ENCODE measurements around the gene DNM3.

Gene DNM3

GRCh38 chr1:171965777-171966176 is 124.5 kb downstream of the DNM3 start:
- no peaks in the 10 kb centered on the region for H3K36me3 ChIP-seq (replicated peaks; ENCODE audit: insufficient read depth, low read length)
- H3K79me2 ChIP-seq (ENCODE audit: low read length), result no peaks in the 10 kb centered on the region
- no peak overlapping the region for H3K9ac ChIP-seq (ENCODE audit: low read length)
- H3K4me3 ChIP-seq (ENCODE audit: low read length), result no peak overlapping the region
- no peak overlapping the region for H3K27ac ChIP-seq (ENCODE audit: low read length)
- H3K27me3 ChIP-seq (replicated peaks; ENCODE audit: insufficient read depth, low read length), result no peaks in the 10 kb centered on the region
- H3K9me2 ChIP-seq (replicated peaks; ENCODE audit: insufficient read depth, low read length), result no peaks in the 10 kb centered on the region
- TF ChIP-seq CTCF (IDR thresholded peaks at IDR 0.05; ENCODE audit: low read length), result no peak
- TF ChIP-seq EZH2 (optimal IDR thresholded peaks at IDR 0.05; ENCODE audit: low read depth, low read length), result no peak
- TF ChIP-seq EZH2phosphoT487 (IDR thresholded peaks at IDR 0.05; ENCODE audit: low read length), result no peak
- no peak for DNase-seq
- peaks cover 20% of the 10 kb centered on the region for H3K4me1 ChIP-seq (ENCODE audit: low read length)
- no peak overlapping the region for H3K4me2 ChIP-seq (ENCODE audit: low read depth, low read length)
- H3K9me3 ChIP-seq (replicated peaks; ENCODE audit: insufficient read depth, low read length), result no peaks in the 10 kb centered on the region
- no peaks in the 10 kb centered on the region for H4K20me1 ChIP-seq (ENCODE audit: insufficient read depth, low read length)
- H2AFZ ChIP-seq (ENCODE audit: low read length), result no peak overlapping the region
- no peaks in the 10 kb centered on the region for H3F3A ChIP-seq (ENCODE audit: insufficient read depth, low read length)

- no peaks in the 10 kb centered on the region for H3K79me2 ChIP-seq (ENCODE audit: low read length)
- H3F3A ChIP-seq (ENCODE audit: insufficient read depth, low read length), result no peaks in the 10 kb centered on the region
- no peak overlapping the region for H3K4me3 ChIP-seq (ENCODE audit: low read length)
- H3K27ac ChIP-seq (ENCODE audit: low read length), result no peak overlapping the region
- no peaks in the 10 kb centered on the region for H4K20me1 ChIP-seq (ENCODE audit: insufficient read depth, low read length)
- no peaks in the 10 kb centered on the region for H3K36me3 ChIP-seq (replicated peaks; ENCODE audit: insufficient read depth, low read length)
- no peak overlapping the region for H3K4me2 ChIP-seq (ENCODE audit: low read depth, low read length)
- TF ChIP-seq EZH2phosphoT487 (IDR thresholded peaks at IDR 0.05; ENCODE audit: low read length) (no peak), CTCF (IDR thresholded peaks at IDR 0.05; ENCODE audit: low read length) (no peak), EZH2 (optimal IDR thresholded peaks at IDR 0.05; ENCODE audit: low read depth, low read length) (no peak)
- H3K4me1 ChIP-seq (ENCODE audit: low read length), result peaks cover 17% of the 10 kb centered on the region
- H3K27me3 ChIP-seq (replicated peaks; ENCODE audit: insufficient read depth, low read length), result no peaks in the 10 kb centered on the region
- no peaks in the 10 kb centered on the region for H3K9me2 ChIP-seq (replicated peaks; ENCODE audit: insufficient read depth, low read length)
- H3K9me3 ChIP-seq (replicated peaks; ENCODE audit: insufficient read depth, low read length), result no peaks in the 10 kb centered on the region
- no peak overlapping the region for H2AFZ ChIP-seq (ENCODE audit: low read length)
- DNase-seq, result no peak
- H3K9ac ChIP-seq (ENCODE audit: low read length), result no peak overlapping the region
These were observed 125.3 kb downstream of the DNM3 start for GRCh38 chr1:171966426-171967220.

GRCh38 chr1:171969226-171969625 is 127.9 kb downstream of the DNM3 start:
- TF ChIP-seq EZH2 (optimal IDR thresholded peaks at IDR 0.05; ENCODE audit: low read depth, low read length), result no peak
- no peak for TF ChIP-seq CTCF (IDR thresholded peaks at IDR 0.05; ENCODE audit: low read length)
- no peak for TF ChIP-seq EZH2phosphoT487 (IDR thresholded peaks at IDR 0.05; ENCODE audit: low read length)
- H3K4me1 ChIP-seq (ENCODE audit: low read length), result peaks cover 8% of the 10 kb centered on the region; the same call in 1 of the 2 replicates
- H3K9ac ChIP-seq (ENCODE audit: low read length), result no peak overlapping the region
- H3K9me2 ChIP-seq (replicated peaks; ENCODE audit: insufficient read depth, low read length), result no peaks in the 10 kb centered on the region
- H4K20me1 ChIP-seq (ENCODE audit: insufficient read depth, low read length), result no peaks in the 10 kb centered on the region
- no peak overlapping the region for H3K27ac ChIP-seq (ENCODE audit: low read length)
- H3K4me3 ChIP-seq (ENCODE audit: low read length), result no peak overlapping the region
- no peaks in the 10 kb centered on the region for H3K36me3 ChIP-seq (replicated peaks; ENCODE audit: insufficient read depth, low read length)
- H3K79me2 ChIP-seq (ENCODE audit: low read length), result no peaks in the 10 kb centered on the region
- H3K9me3 ChIP-seq (replicated peaks; ENCODE audit: insufficient read depth, low read length), result no peaks in the 10 kb centered on the region
- DNase-seq, result no peak
- no peaks in the 10 kb centered on the region for H3K27me3 ChIP-seq (replicated peaks; ENCODE audit: insufficient read depth, low read length)
- peak overlapping the region; percentile 19; the same call in 1 of the 2 replicates for H3K4me2 ChIP-seq (ENCODE audit: low read depth, low read length)
- H3F3A ChIP-seq (ENCODE audit: insufficient read depth, low read length), result no peaks in the 10 kb centered on the region
- no peak overlapping the region for H2AFZ ChIP-seq (ENCODE audit: low read length)
